H7 (cell line): ENCODE measurements around the gene FAM3D. TPM values are rescaled to one million over a fixed set of nuclear protein-coding genes. Genes with fewer than 3 reads are reported as not detected.
"Not testable (repeated sequence)": the region's sequence is repeated elsewhere in the genome, so short reads cannot be mapped to it uniquely, and the experiment has no call there.

Source experiments
- DNase-seq: peaks from one replicate; pipeline ENCODE4 v3.0.0; 2012
- H3K27me3 ChIP-seq: 2 replicates; pipeline ENCODE4 v1.6.0; 2011; ENCODE audit warnings: mild to moderate bottlenecking, low read length; ENCODE audit not compliant: control insufficient read depth, insufficient read depth
- H3K36me3 ChIP-seq: replicated peaks from 2 replicates; pipeline ENCODE4 v1.5.1; 2011; ENCODE audit warnings: low read length; ENCODE audit not compliant: control insufficient read depth, insufficient read depth
- H3K4me3 ChIP-seq: 2 replicates; pipeline ENCODE4 v1.5.1; 2011; ENCODE audit warnings: low read depth, mild to moderate bottlenecking, control low read depth, low read length, moderate library complexity; ENCODE audit not compliant: insufficient read depth
- total RNA-seq: library from RNA; depleted of rRNA; stranded (reverse); fragments of >200 nt; shearing (Covaris generic); gene quantifications from 2 replicates; pipeline ENCODE4 v1.2.3, GENCODE V29; 2014; rRNA removed

Gene FAM3D, protein sequence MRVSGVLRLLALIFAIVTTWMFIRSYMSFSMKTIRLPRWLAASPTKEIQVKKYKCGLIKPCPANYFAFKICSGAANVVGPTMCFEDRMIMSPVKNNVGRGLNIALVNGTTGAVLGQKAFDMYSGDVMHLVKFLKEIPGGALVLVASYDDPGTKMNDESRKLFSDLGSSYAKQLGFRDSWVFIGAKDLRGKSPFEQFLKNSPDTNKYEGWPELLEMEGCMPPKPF
- total RNA-seq, result not detected in 2 replicates

DNA sequence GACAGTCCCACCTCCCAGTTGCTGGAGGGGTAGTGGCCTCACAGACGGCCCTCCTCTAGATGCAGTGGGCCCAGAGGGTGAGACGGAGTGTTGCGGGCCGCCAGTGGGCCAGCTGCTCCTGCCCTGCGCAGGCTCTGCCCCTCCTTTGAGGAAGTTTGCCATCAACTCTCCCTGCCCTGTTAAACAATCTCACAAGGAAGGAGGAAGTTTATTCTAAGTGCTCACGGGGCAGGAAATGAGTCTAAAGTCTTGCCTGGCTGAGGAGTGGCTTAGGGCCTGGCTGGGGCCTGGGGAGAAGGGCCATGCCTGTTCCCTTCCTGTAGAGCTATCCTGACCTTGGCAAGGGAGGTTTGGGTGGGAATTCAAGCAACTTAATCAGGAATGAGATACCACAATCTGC, at the start of gene FAM3D:
Gene FAM3D (minus strand): TSS at position 92 of the 400 bp plus-strand sequence. CDS start 11,211 bp downstream, outside the sequence.
- Histone ChIP-seq H3K4me3 (no peak within 1 kb of the TSS), H3K36me3 (no peaks in the 10 kb centered on the region), H3K27me3 (no peaks in the 10 kb centered on the region; the same call in 1 of the 2 replicates)
- peak; percentile 34 for DNase-seq

DNA sequence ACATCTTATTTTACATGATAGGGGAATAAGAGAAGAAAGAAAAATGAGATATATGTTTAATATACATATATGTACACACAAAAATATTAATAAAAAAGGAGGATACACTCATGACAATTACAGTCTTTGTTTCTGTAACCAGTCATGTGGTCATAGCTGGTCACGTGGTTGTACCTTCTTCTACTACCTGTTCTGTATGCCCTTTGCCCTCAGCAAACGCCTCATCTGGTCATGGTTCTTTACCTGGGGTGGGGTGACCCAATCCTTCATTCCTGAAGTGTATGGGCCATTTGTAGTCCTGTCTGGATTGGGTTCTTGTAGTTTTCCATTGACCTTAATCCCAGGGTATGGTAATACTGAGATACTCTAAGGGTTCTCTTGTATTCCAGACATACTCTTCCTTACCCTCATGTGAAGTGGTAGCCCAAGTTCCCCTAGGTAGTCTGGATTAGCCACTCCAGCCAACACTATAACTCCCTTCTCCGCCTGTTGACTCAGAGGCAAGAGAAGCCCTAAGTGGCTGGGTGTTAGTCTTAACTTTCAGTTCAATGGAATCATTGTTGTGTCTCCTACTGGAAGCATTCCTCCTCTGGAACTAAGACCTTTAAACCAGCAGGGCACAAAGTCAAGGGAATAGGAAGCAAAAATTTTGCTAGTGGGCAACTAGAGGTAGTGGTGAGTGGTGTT, 47.3 kb upstream of the FAM3D start:
- no peak overlapping the region for H3K4me3 ChIP-seq
- no peak for DNase-seq
- no peaks in the 10 kb centered on the region for H3K27me3 ChIP-seq
- H3K36me3 ChIP-seq, result no peaks in the 10 kb centered on the region

DNA sequence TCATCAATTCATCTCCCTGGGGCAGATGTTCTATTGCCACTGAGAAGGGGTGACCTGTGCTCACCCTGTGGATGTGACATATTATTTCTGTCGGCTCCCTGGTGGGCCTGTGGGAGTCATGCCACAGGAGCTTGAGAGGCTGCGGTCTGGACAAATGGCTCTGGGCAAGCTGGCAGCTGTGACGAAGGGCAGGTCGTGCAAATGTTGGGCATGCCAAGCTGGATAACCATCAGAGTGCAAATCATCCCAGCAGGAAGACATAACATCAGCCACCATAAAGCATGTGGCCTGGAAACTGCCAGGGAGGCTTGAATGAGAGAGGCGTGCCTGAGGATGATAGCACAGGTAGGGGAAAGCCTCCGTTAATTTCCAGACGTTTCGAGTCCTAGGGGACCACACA, 45.3 kb upstream of the FAM3D start:
- no peak for DNase-seq
- Histone ChIP-seq H3K27me3 (no peaks in the 10 kb centered on the region), H3K4me3 (no peak overlapping the region), H3K36me3 (no peaks in the 10 kb centered on the region)

DNA sequence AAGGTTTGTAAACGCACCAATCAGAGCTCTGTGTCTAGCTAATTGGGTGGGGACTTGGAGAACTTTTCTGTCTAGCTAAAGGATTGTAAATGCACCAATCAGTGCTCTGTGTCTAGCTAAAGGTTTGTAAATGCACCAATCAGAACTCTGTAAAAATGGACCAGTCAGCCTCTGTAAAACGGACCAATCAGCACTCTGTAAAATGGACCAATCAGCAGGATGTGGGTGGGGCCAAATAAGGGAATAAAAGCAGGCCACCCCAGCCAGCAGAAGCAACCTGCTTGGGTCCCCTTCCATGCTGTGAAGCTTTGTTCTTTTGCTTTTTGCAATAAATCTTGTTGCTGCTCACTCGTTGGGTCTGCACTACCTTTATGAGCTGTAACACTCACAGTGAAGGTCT, 42.4 kb upstream of the FAM3D start:
- not testable (repeated sequence) for H3K36me3 ChIP-seq, DNase-seq, H3K4me3 ChIP-seq, H3K27me3 ChIP-seq

DNA sequence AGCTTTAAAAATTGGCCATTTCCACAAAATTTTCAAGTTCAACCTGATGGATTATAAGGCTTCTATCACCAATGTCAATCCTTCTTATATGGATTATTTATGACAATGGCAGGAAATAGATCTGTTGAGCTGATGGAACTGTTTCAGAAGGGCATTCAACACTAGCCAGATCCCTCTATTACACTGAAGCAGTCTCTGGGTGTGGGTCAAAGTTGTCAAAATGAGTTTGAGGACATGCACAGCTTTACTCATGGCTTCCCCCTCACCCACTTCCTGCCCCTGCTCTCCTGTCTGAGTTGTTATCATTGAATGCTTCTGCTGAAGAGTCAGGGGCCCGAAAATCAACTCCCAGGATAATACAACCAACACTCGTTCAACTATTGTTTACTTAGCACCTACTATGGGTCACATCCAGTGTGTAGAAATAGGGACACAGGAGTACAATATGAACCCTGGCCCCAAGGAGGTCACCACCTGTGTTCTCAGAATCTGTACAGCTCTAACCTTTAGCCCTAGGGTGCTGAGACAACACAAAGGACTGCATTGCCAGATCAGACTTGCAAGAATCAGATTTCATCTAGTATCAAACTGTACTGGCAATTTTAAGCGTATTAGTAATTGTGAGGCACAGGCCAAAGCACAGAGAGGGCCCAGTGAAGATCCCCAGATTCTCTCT, 41.7 kb upstream of the FAM3D start:
- no peaks in the 10 kb centered on the region for H3K27me3 ChIP-seq
- no peak for DNase-seq
- H3K36me3 ChIP-seq, result no peaks in the 10 kb centered on the region
- no peak overlapping the region for H3K4me3 ChIP-seq

DNA sequence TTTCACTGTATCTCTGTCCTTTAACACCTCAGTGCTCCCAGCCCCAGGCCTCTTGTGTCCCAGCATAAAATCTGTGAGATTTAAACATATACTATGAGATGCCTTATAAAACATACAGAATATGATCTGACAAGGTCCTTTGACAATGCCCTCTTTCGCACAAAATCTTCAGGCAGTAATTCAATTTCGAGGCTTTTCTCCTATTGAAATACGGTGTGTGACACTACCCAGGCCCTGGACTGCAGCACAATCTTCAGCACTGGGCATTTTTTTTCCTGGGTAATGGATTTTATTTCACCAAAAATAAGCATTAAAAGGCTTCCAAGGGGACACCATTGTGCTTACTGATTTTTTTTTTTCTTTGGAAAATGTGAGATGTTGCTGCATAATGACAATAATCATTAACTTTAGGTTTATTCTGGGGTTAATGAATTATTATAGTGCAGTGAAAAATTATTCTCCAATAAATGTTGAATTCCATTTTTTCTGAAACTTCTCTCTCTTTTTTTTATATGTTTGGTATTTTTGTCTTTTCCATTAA, 40.9 kb upstream of the FAM3D start:
- Histone ChIP-seq H3K4me3 (no peak overlapping the region), H3K36me3 (no peaks in the 10 kb centered on the region), H3K27me3 (no peaks in the 10 kb centered on the region)
- DNase-seq, result no peak

DNA sequence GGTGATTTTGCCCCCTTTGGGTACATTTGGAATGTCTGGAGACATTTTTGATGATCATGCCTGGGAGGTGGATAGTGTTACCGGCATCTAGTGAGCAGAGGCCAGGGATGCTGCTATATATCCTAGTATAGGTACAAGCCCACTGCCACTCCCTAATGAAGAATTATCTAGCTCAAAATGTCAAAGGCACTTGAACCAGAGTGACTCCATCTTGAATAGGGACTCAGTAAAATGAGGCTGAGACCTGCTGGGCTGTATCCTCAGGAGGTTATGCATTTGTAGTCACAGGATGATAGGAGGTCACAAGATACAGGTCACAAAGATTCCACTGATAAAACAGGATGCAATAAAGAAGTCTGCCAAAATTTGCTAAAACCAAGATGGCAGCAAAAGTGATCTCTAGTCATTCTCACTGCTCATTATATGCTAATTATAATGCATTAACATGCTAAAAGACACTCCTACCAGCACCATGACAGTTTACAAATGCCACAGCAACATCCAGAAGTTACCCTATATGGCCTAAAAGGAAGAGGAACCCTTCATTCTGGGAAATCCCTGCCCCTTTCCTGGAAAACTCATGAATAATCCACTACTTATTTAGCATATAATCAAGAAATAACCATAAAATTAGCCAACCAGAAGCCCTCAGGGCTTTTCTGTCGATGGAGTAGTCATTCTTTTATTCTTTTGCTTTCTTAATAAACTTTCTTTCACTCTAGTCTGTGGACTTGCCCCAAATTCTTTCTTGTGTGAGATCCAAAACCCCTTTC, 40.0 kb upstream of the FAM3D start:
- Histone ChIP-seq H3K4me3 (no peak overlapping the region), H3K27me3 (no peaks in the 10 kb centered on the region), H3K36me3 (no peaks in the 10 kb centered on the region)
- no peak for DNase-seq

DNA sequence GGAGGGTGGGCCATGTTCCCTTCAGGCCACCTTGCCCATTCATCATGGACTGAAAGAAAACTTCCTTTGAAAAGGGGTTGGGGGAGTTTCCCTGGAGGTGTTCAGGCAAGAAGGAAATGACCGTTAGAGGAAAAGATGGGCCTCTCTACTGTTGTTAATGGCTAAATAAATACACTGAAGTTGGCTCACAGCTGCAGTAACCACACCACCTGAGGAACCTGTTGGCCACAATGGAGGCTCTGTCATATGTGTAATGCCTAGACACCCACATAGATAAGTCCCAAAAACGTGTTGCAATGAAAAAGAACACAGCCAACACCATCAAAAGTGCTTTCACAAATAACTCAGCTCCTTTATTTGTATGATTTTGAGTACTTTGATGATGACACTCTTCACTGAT, 38.2 kb upstream of the FAM3D start:
- no peaks in the 10 kb centered on the region for H3K27me3 ChIP-seq
- H3K36me3 ChIP-seq, result no peaks in the 10 kb centered on the region
- no peak for DNase-seq
- H3K4me3 ChIP-seq, result no peak overlapping the region

DNA sequence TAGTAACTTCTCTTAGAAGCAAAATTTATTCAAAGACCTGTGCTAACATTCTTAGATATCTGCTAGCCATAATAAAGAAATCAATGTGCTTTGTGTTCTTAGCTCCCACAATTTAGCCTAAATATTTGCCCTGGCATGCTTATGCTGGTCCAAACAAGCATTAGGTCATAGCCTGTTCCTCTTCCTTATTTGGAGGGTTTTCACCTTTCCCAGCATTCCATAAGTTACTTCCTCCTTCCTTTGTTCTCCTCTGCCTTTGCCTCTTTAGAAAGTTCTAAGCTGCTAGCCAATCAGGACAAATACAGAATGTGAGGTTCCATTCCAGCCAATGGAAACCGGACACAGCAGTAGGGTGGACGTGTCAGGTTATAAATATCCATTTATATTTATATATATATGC, 37.7 kb upstream of the FAM3D start:
- not testable (repeated sequence) for DNase-seq, H3K36me3 ChIP-seq, H3K4me3 ChIP-seq, H3K27me3 ChIP-seq

DNA sequence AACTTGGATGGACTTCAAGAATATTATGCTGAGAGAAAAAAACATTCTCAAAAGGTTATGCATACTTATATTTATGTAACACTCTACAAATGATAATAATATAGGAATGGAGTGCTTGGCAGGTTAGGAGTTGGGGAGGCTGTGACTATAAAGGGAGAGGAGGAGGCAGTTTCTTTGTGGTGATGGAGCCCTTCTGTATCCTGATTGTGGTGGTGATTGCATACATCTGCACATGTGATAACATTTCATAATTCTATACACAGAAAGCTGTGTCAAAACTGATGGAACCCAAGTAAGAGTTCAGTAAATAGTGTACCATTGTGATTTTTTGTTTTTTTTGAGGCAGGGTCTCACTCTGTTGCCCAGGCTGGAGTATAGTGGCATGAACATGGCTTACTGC, 31.7 kb upstream of the FAM3D start:
- no peak for DNase-seq
- H3K36me3 ChIP-seq, result no peaks in the 10 kb centered on the region
- H3K27me3 ChIP-seq, result no peaks in the 10 kb centered on the region
- no peak overlapping the region for H3K4me3 ChIP-seq

DNA sequence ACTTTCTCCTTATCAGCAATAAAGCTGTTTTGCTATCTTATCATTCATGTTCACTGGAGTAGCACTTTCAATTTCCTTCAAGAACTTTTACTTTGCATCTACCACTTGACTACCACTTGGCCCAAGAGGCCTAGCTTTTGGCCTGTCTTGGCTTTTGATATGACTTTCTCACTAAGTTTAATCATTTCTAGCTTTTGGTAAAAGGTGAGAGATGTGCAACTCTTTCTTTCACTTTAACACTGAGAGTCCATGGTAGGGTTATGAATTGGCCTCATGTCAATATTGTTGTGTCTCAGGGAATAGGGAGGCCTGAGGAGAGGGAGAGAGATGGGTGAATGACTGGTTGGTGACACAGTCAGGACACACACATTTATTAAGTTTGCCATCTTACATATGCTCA, 31.0 kb upstream of the FAM3D start:
- Histone ChIP-seq H3K4me3 (no peak overlapping the region), H3K27me3 (no peaks in the 10 kb centered on the region), H3K36me3 (no peaks in the 10 kb centered on the region)
- DNase-seq, result no peak

DNA sequence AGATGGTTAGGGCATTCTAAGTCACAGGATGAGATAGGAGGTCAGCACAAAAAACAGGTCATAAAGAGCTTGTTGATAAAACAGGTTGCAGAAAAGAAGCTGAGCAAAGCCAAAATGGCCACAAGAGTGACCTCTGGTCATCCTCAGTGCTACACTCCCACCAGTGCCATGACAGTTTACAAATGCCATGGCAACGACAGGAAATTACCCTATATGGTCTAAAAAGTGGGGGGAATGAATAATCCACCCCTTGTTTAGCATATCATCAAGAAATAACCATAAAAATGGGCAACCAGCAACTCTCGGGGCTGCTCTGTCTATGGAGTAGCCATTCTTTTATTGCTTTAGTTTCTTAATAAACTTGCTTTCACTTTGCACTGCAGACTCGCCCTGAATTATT, 30.2 kb upstream of the FAM3D start:
- not testable (repeated sequence) for H3K27me3 ChIP-seq, H3K4me3 ChIP-seq, H3K36me3 ChIP-seq, DNase-seq

DNA sequence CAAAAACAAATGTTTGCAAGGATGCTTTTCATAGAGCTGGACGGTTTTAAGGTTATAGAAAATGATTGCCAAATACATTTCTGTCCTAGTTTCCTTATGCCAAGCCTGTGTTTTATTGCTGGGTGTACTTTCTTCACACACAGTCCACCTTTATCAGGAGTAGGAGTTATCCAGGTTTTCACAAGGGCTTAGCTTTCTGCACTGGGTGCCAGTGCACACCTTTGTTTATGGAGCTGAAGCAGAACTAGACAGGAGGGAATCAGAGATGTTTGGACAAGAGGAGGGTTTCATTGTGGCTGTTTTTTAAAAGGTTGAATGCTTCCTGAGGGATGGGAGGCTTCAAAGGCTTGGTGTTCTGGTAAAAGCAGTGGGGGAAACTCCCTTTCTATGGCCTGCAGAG, 29.5 kb upstream of the FAM3D start:
- Histone ChIP-seq H3K4me3 (no peak overlapping the region), H3K36me3 (no peaks in the 10 kb centered on the region), H3K27me3 (no peaks in the 10 kb centered on the region)
- DNase-seq, result no peak

DNA sequence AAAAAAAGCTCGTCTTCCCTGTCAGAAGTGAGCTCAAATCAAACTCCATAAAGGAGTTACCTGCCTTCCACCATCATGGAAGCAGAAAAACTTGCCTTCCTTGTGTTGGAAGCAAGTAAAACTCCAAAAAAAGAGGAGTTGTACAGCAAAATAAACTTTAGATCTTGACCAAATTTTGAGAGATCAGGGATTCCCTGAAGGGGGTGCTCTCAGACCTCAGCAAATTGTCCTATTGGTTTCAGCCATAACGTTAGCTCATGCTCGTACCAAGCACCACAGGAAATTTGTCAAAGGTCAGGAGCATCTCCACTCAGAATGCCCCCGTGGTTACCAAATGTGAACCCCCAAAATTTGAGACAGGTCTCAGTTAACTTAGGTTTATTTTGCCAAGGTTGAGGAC, 28.7 kb upstream of the FAM3D start:
- not testable (repeated sequence) for H3K27me3 ChIP-seq, H3K4me3 ChIP-seq, DNase-seq, H3K36me3 ChIP-seq
